ENCODE results near the gene ZNF485. TPM values are rescaled to one million over a fixed set of nuclear protein-coding genes. Genes with fewer than 3 reads are reported as not detected.
A peak's percentile ranks its signal among the peaks of the same experiment; 100 is the strongest.
"Not testable (repeated sequence)": the region's sequence is repeated elsewhere in the genome, so short reads cannot be mapped to it uniquely, and the experiment has no call there.

The ZNF485 gene
- 2.4 and 3.9 TPM in 2 replicates for total RNA-seq (2014; rRNA removed; shearing (Covaris generic))
- polyA plus RNA-seq (2015; cell fraction: cytosol; rRNA removed): 3.1 and 4.5 TPM in 2 replicates
- 11.8 and 23.5 TPM in 2 replicates for polyA plus RNA-seq (2015; cell fraction: nucleus; rRNA removed)

GRCh38 chr10:43606323-43607198 is at the start of gene ZNF485:
Gene ZNF485 (plus strand): TSS chr10:43606438. CDS start chr10:43607051, 613 bp downstream.
- in situ Hi-C loops (cut with HindIII; ENCODE audit: low pct_unique_long_range_greater_than_20kb, low sequenced_read_pairs): no loop called here

GRCh38 chr10:43557214-43557613 is 49.0 kb upstream of the ZNF485 start:
- in situ Hi-C loops (cut with HindIII; ENCODE audit: low pct_unique_long_range_greater_than_20kb, low sequenced_read_pairs): no loop called here
- DNase-seq (ENCODE audit: low read depth, low spot score): no peak

More at GRCh38 chr10:43606323-43607198, at the start of gene ZNF485:
- peak; percentile 58 for DNase-seq (ENCODE audit: low read depth, low spot score)

- in situ Hi-C loops (cut with HindIII; ENCODE audit: low pct_unique_long_range_greater_than_20kb, low sequenced_read_pairs): no loop called here
- DNase-seq (ENCODE audit: low read depth, low spot score): no peak
Observed at GRCh38 chr10:43569681-43570080, 36.6 kb upstream of the ZNF485 start.

GRCh38 chr10:43570971-43571370 is 35.3 kb upstream of the ZNF485 start:
- no peak for DNase-seq (ENCODE audit: low read depth, low spot score)
- in situ Hi-C loops (cut with HindIII; ENCODE audit: low pct_unique_long_range_greater_than_20kb, low sequenced_read_pairs): no loop called here

GRCh38 chr10:43573250-43574000 is 32.8 kb upstream of the ZNF485 start:
- DNase-seq (ENCODE audit: low read depth, low spot score): no peak
- in situ Hi-C loops (cut with HindIII; ENCODE audit: low pct_unique_long_range_greater_than_20kb, low sequenced_read_pairs): no loop called here

- DNase-seq (ENCODE audit: low read depth, low spot score): peak; percentile 30
- in situ Hi-C loops (cut with HindIII; ENCODE audit: low pct_unique_long_range_greater_than_20kb, low sequenced_read_pairs): no loop called here
Observed at GRCh38 chr10:43574001-43574892, 32.0 kb upstream of the ZNF485 start, which contains the start of gene ZNF239. Gene ZNF239 (minus strand): TSS chr10:43574616. CDS start chr10:43558079, 16,537 bp downstream.

GRCh38 chr10:43574906-43575305 is 31.3 kb upstream of the ZNF485 start:
- in situ Hi-C loops (cut with HindIII; ENCODE audit: low pct_unique_long_range_greater_than_20kb, low sequenced_read_pairs): no loop called here
- DNase-seq (ENCODE audit: low read depth, low spot score): no peak

GRCh38 chr10:43576062-43576461 is 30.2 kb upstream of the ZNF485 start:
- DNase-seq (ENCODE audit: low read depth, low spot score): no peak
- in situ Hi-C loops (cut with HindIII; ENCODE audit: low pct_unique_long_range_greater_than_20kb, low sequenced_read_pairs): no loop called here

- in situ Hi-C loops (cut with HindIII; ENCODE audit: low pct_unique_long_range_greater_than_20kb, low sequenced_read_pairs): no loop called here
- no peak for DNase-seq (ENCODE audit: low read depth, low spot score)
Observed at GRCh38 chr10:43576580-43576979, 29.7 kb upstream of the ZNF485 start.

- in situ Hi-C loops (cut with HindIII; ENCODE audit: low pct_unique_long_range_greater_than_20kb, low sequenced_read_pairs): no loop called here
- DNase-seq (ENCODE audit: low read depth, low spot score): no peak
Observed at GRCh38 chr10:43584051-43584450, 22.2 kb upstream of the ZNF485 start.

- in situ Hi-C loops (cut with HindIII; ENCODE audit: low pct_unique_long_range_greater_than_20kb, low sequenced_read_pairs): no loop called here
- no peak for DNase-seq (ENCODE audit: low read depth, low spot score)
Observed at GRCh38 chr10:43585046-43585445, 21.2 kb upstream of the ZNF485 start.

GRCh38 chr10:43585981-43586729 is 20.1 kb upstream of the ZNF485 start:
- in situ Hi-C loops (cut with HindIII; ENCODE audit: low pct_unique_long_range_greater_than_20kb, low sequenced_read_pairs): no loop called here
- DNase-seq (ENCODE audit: low read depth, low spot score): no peak

GRCh38 chr10:43586730-43587115 is 19.5 kb upstream of the ZNF485 start:
- DNase-seq (ENCODE audit: low read depth, low spot score); in situ Hi-C loops (cut with HindIII; ENCODE audit: low pct_unique_long_range_greater_than_20kb, low sequenced_read_pairs): not testable (repeated sequence)

GRCh38 chr10:43591303-43591904 is 14.8 kb upstream of the ZNF485 start:
- DNase-seq (ENCODE audit: low read depth, low spot score): no peak
- in situ Hi-C loops (cut with HindIII; ENCODE audit: low pct_unique_long_range_greater_than_20kb, low sequenced_read_pairs): no loop called here

- in situ Hi-C loops (cut with HindIII; ENCODE audit: low pct_unique_long_range_greater_than_20kb, low sequenced_read_pairs): no loop called here
- DNase-seq (ENCODE audit: low read depth, low spot score): no peak
Observed at GRCh38 chr10:43594944-43595589, 11.2 kb upstream of the ZNF485 start.

- DNase-seq (ENCODE audit: low read depth, low spot score): no peak
- in situ Hi-C loops (cut with HindIII; ENCODE audit: low pct_unique_long_range_greater_than_20kb, low sequenced_read_pairs): no loop called here
Observed at GRCh38 chr10:43595739-43596298, 10.4 kb upstream of the ZNF485 start.

All from SK-MEL-5 (cell line).